Sigmoid colon (tissue), 7 donors: ENCODE data around the gene SLC17A9. TPM values are rescaled to one million over a fixed set of nuclear protein-coding genes. Genes with fewer than 3 reads are reported as not detected.
A peak's percentile ranks its signal among the peaks of the same experiment; 100 is the strongest.

Experiments
- DNase-seq: peaks from one replicate; pipeline ENCODE4 v3.0.0-alpha.2; 2019
- H3K27ac ChIP-seq, 4 donors: fragments of 200-600 bp; sonication (generic); one replicate each; pipeline ENCODE4 v1.5.1; 2016 to 2019; ENCODE audit warnings: mild to moderate bottlenecking in 1 of 4
- H3K27me3 ChIP-seq, 3 donors: fragments of 200-600 bp; sonication (generic); one replicate each; pipeline ENCODE4 v1.5.1; 2019; ENCODE audit warnings: mild to moderate bottlenecking in 1 of 3
- H3K36me3 ChIP-seq, 4 donors: fragments of 200-600 bp; sonication (generic); one replicate each; pipeline ENCODE4 v1.5.1; 2016 to 2019
- H3K4me1 ChIP-seq, 4 donors: fragments of 200-600 bp; sonication (generic); one replicate each; pipeline ENCODE4 v1.5.1; 2017 to 2019
- H3K4me3 ChIP-seq, 4 donors: fragments of 200-600 bp; sonication (generic); one replicate each; pipeline ENCODE4 v1.5.1; 2017 to 2019; ENCODE audit warnings: mild to moderate bottlenecking in 2 of 4, moderate library complexity in 1 of 4
- H3K9me3 ChIP-seq, 4 donors: fragments of 200-600 bp in 3 of 4; sonication (generic) in 3 of 4; one replicate each; pipeline versions ENCODE4 v1.5.1 to v1.6.1; 2013 to 2019
- EP300 ChIP-seq, 4 donors: sonication (generic); formaldehyde crosslinking; IDR thresholded peaks; one replicate each; pipeline ENCODE4 v1.6.1; 2017; ENCODE audit warnings: antibody characterized with exemption in 4 of 4
- POLR2A ChIP-seq, 2 donors: fragments of 450-650 bp; IDR thresholded peaks; one replicate each; pipeline ENCODE4 v1.6.1; 2016; ENCODE audit warnings: antibody characterized with exemption in 2 of 2, mild to moderate bottlenecking in 2 of 2, moderate library complexity in 2 of 2
- POLR2AphosphoS5 ChIP-seq, 4 donors: sonication (generic); formaldehyde crosslinking; IDR thresholded peaks; one replicate each; pipeline ENCODE4 v1.6.1; 2017; ENCODE audit warnings: antibody characterized with exemption in 4 of 4
- WGBS, 2 donors: extraction: QIAGEN DNeasy Blood & Tissue Kit; methylation state at CpG; one replicate each; pipeline ENCODE4 v1.1.7; 2013; 5-methylcytosine and 5-hydroxymethylcytosine counted together
- intact Hi-C: fragments of 100-400 bp; cut with DNase I; formaldehyde crosslinking; loops from one replicate; pipeline ENCODE4 v1.15.1; 2023
- polyA plus RNA-seq, 3 donors: library from polyadenylated mRNA; stranded (reverse); fragments of 200-250 nt; gene quantifications; one replicate each; pipeline ENCODE4 v1.2.3, GENCODE V29; 2013
- total RNA-seq, 4 donors: library from RNA; depleted of rRNA; stranded (reverse); fragments of >200 nt; gene quantifications; one replicate each; pipeline ENCODE4 v1.1.0, GENCODE V29; 2016
- TF ChIP-seq, protein P1 (sequence below), 4 experiments: fragments of 450-650 bp in 3 of 4; fragments of 200-600 bp in 1 of 4; IDR thresholded peaks; one replicate each; pipeline ENCODE4 v1.5.1; 2016 to 2019; ENCODE audit warnings: antibody characterized with exemption in 4 of 4, mild to moderate bottlenecking in 3 of 4, moderate library complexity in 2 of 4
- donor health status: healthy with polysubstance abuse.
- donor health status: Bipolar disorder and iron deficiency.
- donor health status: healthy.

The SLC17A9 gene
- total and polyA plus RNA-seq, 7 donors, result 0.60 to 15.4 (median 2.9) TPM

DNA sequence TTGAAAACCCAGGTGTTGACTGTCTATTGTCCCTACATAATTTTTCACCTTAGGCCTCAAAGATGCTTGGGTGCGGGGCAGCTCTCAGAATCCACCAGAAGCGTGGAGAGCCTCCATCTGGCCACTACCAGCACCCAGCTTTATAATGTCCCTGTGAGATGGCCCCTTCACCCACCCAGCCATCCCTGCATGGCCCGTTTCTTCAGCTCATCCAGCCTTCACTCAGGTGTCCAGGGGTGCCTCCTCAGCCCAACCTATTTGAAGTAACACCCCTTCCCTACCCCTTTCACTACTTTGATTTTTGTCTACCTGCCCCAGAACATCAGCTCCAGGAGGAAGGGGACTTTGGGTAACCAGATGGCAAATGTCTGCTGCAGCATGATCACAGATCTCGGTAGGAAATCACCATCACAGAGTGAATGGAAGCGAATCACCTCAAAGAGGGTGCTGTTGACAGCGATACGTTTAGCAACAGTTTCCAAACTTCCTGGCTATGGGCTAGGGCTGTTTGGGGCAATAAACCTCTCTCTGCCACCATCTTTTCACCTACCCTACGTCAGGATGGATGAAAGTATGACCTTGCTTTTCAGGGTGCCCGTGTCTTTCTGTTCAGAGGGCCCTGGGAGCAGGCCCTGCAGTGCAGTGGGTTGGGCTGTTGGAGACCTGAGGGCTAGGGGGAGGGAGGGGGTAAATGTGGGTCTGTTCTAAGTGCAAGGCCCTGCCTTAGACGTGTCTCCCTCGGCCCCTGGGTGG is 1.2 kb upstream of the SLC17A9 start:
- Histone ChIP-seq H3K4me3 (no peak overlapping the region), H3K27ac (peak overlapping the region in 2 of 4 donors; percentile 89 to 97), H3K27me3 (no peaks in the 10 kb centered on the region), H3K36me3 (peaks cover 11 to 45% (median 21%) of the 10 kb centered on the region in 4 donors), H3K9me3 (no peaks in the 10 kb centered on the region), H3K4me1 (peaks cover 0 to 32% (median 30%) of the 10 kb centered on the region in 4 donors)
- no peak for DNase-seq
- intact Hi-C loops, result loop anchor here (5.0 to 10.0 kb wide), 2 partner anchors 74 to 263 kb away; partner anchors contain the start of gene YTHDF1
- TF ChIP-seq POLR2AphosphoS5 (IDR thresholded peaks at IDR 0.05) (no peak), EP300 (IDR thresholded peaks at IDR 0.05) (no peak), POLR2A (IDR thresholded peaks at IDR 0.05) (no peak)
- TF ChIP-seq, protein P1, sequence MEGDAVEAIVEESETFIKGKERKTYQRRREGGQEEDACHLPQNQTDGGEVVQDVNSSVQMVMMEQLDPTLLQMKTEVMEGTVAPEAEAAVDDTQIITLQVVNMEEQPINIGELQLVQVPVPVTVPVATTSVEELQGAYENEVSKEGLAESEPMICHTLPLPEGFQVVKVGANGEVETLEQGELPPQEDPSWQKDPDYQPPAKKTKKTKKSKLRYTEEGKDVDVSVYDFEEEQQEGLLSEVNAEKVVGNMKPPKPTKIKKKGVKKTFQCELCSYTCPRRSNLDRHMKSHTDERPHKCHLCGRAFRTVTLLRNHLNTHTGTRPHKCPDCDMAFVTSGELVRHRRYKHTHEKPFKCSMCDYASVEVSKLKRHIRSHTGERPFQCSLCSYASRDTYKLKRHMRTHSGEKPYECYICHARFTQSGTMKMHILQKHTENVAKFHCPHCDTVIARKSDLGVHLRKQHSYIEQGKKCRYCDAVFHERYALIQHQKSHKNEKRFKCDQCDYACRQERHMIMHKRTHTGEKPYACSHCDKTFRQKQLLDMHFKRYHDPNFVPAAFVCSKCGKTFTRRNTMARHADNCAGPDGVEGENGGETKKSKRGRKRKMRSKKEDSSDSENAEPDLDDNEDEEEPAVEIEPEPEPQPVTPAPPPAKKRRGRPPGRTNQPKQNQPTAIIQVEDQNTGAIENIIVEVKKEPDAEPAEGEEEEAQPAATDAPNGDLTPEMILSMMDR (IDR thresholded peaks at IDR 0.05), result no peak
- 90 to 91% methylated on average over 11 of the region's 11 CpGs for WGBS, 2 donors

DNA sequence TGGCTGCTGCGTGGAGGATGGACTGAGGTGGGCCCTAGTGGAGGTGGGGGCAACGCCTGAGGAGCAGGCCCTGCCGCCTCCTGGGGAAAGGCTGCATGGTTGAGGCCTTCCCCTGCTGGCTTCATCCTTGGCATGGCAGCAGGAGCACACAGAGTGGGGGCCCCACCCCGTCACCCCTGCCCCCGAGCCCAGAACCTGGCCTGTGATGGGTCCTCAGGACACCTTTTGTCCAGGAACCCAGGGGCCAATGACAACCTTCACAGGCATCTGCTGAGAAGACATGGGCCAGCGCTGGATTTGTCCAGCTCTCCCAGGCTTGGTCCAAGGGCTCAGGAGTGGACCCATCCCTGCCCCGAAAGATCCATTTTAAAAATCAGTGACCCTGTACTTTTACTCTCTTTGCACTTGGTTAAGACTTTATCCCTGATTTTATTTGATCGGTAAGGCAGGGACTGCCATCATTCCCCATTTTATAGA is 575 bp upstream of the SLC17A9 start:
- Histone ChIP-seq H3K27ac (peak overlapping the region; percentile 86 to 97 (median 90)), H3K36me3 (peaks cover 9 to 39% (median 16%) of the 10 kb centered on the region in 4 donors), H3K27me3 (no peaks in the 10 kb centered on the region), H3K4me3 (peak overlapping the region in 3 of 4 donors; percentile 38 to 50 (median 40)), H3K4me1 (peaks cover 0 to 32% (median 30%) of the 10 kb centered on the region in 4 donors), H3K9me3 (no peaks in the 10 kb centered on the region)
- intact Hi-C loops, result loop anchor here (5.0 to 10.0 kb wide), 2 partner anchors 75 to 263 kb away; partner anchors contain the start of gene YTHDF1
- DNase-seq, result peak; percentile 63
- TF ChIP-seq EP300 (IDR thresholded peaks at IDR 0.05), result no peak
- TF ChIP-seq POLR2AphosphoS5 (IDR thresholded peaks at IDR 0.05), result no peak
- TF ChIP-seq POLR2A (IDR thresholded peaks at IDR 0.05), result no peak
- TF ChIP-seq, protein P1 (IDR thresholded peaks at IDR 0.05), result no peak
- WGBS, 2 donors, result 84 to 89% methylated on average over 8 of the region's 8 CpGs

- peak overlapping the region; percentile 86 to 97 (median 90) for H3K27ac ChIP-seq
- WGBS, 2 donors, result 52 to 61% methylated on average over 19 of the region's 19 CpGs
- TF ChIP-seq EP300 (IDR thresholded peaks at IDR 0.05), result no peak
- no peak for TF ChIP-seq POLR2A (IDR thresholded peaks at IDR 0.05)
- TF ChIP-seq POLR2AphosphoS5 (IDR thresholded peaks at IDR 0.05), result no peak
- TF ChIP-seq, protein P1 (IDR thresholded peaks at IDR 0.05), result no peak
- intact Hi-C loops, result loop anchor here (5.0 to 10.0 kb wide), 2 partner anchors 76 to 262 kb away; partner anchors contain the start of gene YTHDF1
- no peaks in the 10 kb centered on the region for H3K9me3 ChIP-seq
- peak overlapping the region; percentile 6 to 50 (median 39) for H3K4me3 ChIP-seq
- peaks cover 5 to 26% (median 12%) of the 10 kb centered on the region in 4 donors for H3K36me3 ChIP-seq
- DNase-seq, result peak; percentile 68
- peaks cover 0 to 32% (median 30%) of the 10 kb centered on the region in 4 donors for H3K4me1 ChIP-seq
- H3K27me3 ChIP-seq, result no peaks in the 10 kb centered on the region
Observed at GRCh38 chr20:62952968-62953838, 694 bp downstream of the SLC17A9 start.

- intact Hi-C loops, result loop anchor here (5.0 to 10.0 kb wide), 2 partner anchors 77 to 261 kb away; partner anchors contain the start of gene YTHDF1
- Histone ChIP-seq H3K4me1 (peaks cover 0 to 32% (median 30%) of the 10 kb centered on the region in 4 donors), H3K27me3 (no peaks in the 10 kb centered on the region), H3K9me3 (no peaks in the 10 kb centered on the region), H3K27ac (peak overlapping the region; percentile 86 to 97 (median 90)), H3K4me3 (peak overlapping the region; percentile 6 to 50 (median 32)), H3K36me3 (peaks cover 5 to 18% (median 11%) of the 10 kb centered on the region in 4 donors)
- peak; percentile 94 for DNase-seq
- 4 to 8% methylated on average over 32 of the region's 32 CpGs for WGBS, 2 donors
- no peak for TF ChIP-seq EP300 (IDR thresholded peaks at IDR 0.05)
- TF ChIP-seq POLR2AphosphoS5 (IDR thresholded peaks at IDR 0.05), result peak in 3 of 4 donors; percentile 13 to 68 (median 23)
Observed at GRCh38 chr20:62953839-62954703, 1.6 kb downstream of the SLC17A9 start.
